Measurements from ENCODE around the gene PCSK4. TPM values are rescaled to one million over a fixed set of nuclear protein-coding genes. Genes with fewer than 3 reads are reported as not detected.

The PCSK4 gene
- total RNA-seq, 1 experiment from 2014 or later: 0.34 TPM

DNA sequence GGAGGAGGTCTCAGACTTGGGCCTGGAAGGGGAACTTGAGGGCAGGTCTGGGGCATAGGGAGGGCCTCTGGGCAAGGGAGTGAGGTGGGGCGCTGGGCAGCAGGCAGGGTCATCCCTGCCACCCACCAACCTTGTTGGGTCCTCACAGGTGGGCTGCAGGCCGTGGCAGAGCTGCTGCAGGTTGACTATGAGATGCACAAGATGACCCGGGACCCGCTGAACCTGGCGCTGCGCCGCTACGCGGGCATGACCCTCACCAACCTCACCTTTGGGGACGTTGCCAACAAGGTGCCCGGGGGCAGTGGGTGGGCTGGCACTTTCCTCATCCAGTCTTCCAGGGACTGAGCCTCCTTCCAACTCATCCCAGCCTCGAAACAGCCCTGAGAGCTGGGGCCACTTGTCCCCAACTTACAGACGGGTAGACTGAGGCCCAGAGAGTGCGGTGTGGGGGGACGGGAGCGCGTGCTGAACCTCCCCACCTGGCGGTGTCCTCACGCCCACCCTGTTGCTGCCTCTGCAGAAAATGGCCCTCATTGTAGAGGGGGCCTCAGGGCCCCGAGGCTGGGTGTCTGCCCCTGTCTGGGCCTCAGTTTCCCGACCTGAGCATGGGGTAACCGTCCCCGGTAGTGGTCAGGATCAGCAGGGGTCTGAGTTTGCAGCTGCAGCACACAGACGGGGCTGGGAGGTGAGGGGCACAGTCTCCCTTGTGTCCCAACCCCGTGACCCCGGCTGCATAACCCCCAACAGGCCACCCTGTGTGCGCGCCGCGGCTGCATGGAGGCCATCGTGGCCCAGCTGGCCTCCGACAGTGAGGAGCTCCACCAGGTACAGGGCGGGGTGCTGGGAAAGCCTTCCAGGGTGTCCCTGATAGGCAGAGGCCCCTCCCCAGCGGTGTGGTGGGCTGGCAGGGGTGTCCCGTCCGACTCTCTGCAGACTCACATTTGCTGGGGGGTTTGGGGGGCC lies 29.8 kb downstream of the PCSK4 start:
- H3K27ac ChIP-seq: no peak overlapping the region
- H3K4me3 ChIP-seq: no peak overlapping the region
- H3K27me3 ChIP-seq (replicated peaks): peaks cover 27% of the 10 kb centered on the region
- no peak for DNase-seq (ENCODE audit: low read depth in 1 of 2, low spot score in 2 of 2)
- H3K4me1 ChIP-seq (replicated peaks): peaks cover 16% of the 10 kb centered on the region
- H3K9me3 ChIP-seq (replicated peaks): no peaks in the 10 kb centered on the region
- peaks cover 8% of the 10 kb centered on the region; the same call in 1 of the 2 replicates for H3K36me3 ChIP-seq

GRCh38 chr19:1459479-1459878 lies 30.7 kb downstream of the PCSK4 start:
- Histone ChIP-seq H3K4me1 (replicated peaks) (peaks cover 18% of the 10 kb centered on the region), H3K4me3 (no peak overlapping the region), H3K9me3 (replicated peaks) (no peaks in the 10 kb centered on the region), H3K27me3 (replicated peaks) (peaks cover 35% of the 10 kb centered on the region), H3K27ac (no peak overlapping the region), H3K36me3 (peaks cover 8% of the 10 kb centered on the region; the same call in 1 of the 2 replicates)
- no peak for DNase-seq (ENCODE audit: low read depth in 1 of 2, low spot score in 2 of 2)

GRCh38 chr19:1457892-1458291 lies 32.3 kb downstream of the PCSK4 start:
- no peaks in the 10 kb centered on the region for H3K9me3 ChIP-seq (replicated peaks)
- H3K36me3 ChIP-seq: peaks cover 8% of the 10 kb centered on the region; the same call in 1 of the 2 replicates
- peaks cover 25% of the 10 kb centered on the region for H3K4me1 ChIP-seq (replicated peaks)
- no peak for DNase-seq (ENCODE audit: low read depth in 1 of 2, low spot score in 2 of 2)
- H3K27me3 ChIP-seq (replicated peaks): peaks cover 51% of the 10 kb centered on the region
- H3K27ac ChIP-seq: no peak overlapping the region
- no peak overlapping the region for H3K4me3 ChIP-seq

GRCh38 chr19:1457031-1457739 lies 33.0 kb downstream of the PCSK4 start:
- H3K9me3 ChIP-seq (replicated peaks): no peaks in the 10 kb centered on the region

DNA sequence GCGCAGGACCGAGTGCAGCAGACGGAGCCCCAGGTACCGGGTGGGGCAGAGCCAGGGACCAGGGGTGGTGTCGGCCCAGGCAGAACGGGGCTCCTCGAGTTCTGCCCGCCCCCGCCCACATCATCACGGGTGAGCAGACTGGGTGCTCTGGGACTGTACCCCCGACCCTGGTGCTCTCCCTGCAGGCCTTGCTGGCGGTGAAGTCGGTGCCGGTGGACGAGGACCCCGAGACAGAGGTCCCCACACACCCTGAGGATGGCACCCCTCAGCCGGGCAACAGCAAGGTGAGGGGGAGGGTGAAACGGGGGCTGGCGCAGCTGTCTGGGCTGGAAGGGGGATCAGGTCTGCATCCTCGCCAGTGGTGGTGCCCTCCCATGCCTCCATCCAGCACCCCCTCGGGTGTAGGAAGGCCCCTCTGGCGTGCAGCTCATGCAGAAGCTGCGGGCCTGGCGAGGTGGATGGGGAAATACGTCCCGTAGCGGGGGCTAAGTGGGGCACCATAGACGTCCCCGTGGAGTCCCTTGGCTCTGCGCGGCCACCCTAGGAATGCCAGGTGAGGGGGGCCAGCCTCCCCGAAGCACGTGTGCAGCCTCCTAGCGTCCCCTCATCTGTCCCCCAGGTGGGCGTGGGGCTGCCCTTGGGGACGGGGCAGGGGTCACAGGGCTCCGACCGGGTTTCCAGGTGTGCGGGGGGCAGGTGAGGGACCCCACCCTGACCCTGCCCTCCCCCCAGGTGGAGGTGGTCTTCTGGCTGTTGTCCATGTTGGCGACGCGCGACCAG lies 33.8 kb downstream of the PCSK4 start:
- no peak overlapping the region for H3K27ac ChIP-seq
- peaks cover 25% of the 10 kb centered on the region for H3K4me1 ChIP-seq (replicated peaks)
- H3K9me3 ChIP-seq (replicated peaks): no peaks in the 10 kb centered on the region
- H3K4me3 ChIP-seq: no peak overlapping the region
- DNase-seq (ENCODE audit: low read depth in 1 of 2, low spot score in 2 of 2): no peak
- peaks cover 67% of the 10 kb centered on the region for H3K27me3 ChIP-seq (replicated peaks)
- peaks cover 8% of the 10 kb centered on the region; the same call in 1 of the 2 replicates for H3K36me3 ChIP-seq

More at GRCh38 chr19:1457031-1457739, 33.0 kb downstream of the PCSK4 start:
- peaks cover 25% of the 10 kb centered on the region for H3K4me1 ChIP-seq (replicated peaks)
- peaks cover 8% of the 10 kb centered on the region; the same call in 1 of the 2 replicates for H3K36me3 ChIP-seq
- peaks cover 58% of the 10 kb centered on the region for H3K27me3 ChIP-seq (replicated peaks)
- DNase-seq (ENCODE audit: low read depth in 1 of 2, low spot score in 2 of 2): peak in 1 of 2 experiments; percentile 14
- no peak overlapping the region for H3K27ac ChIP-seq
- no peak overlapping the region for H3K4me3 ChIP-seq

DNA sequence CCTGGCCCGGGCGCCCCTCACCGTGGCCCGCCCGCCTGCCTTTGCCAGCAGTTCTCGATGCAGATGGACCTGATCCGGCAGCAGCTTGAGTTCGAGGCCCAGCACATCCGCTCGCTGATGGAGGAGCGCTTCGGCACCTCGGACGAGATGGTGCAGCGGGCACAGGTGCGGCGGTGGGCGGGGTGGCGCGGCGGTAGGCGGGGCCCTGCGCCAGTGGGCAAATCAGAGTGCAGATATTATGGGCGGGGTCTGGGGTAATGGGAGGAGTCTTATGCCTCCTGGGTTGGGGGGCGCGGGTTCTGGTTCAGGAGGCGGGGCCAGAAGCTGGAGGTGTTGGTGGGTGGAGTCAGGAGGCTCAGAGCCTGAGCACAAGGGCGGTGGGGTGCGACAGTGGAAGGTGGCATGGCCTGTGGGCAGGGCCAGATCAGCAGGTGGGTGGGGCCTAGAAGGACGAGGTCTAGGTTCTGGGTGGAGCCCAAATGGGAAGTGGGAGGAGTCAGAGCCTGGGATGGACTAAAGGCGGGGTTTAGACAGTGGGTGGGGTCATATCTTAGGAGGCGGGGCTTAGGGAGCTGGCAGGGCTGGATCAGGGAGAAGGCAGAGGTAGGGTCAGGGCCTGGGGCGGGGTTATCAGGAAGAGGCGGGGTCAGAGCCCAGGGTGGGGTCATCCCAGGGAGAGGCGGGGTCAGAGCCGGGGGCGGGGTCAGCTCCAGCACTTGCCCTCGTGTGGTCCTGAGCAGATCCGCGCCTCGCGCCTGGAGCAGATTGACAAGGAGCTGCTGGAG lies 34.6 kb downstream of the PCSK4 start:
- Histone ChIP-seq H3K27me3 (replicated peaks) (peaks cover 75% of the 10 kb centered on the region), H3K4me3 (no peak overlapping the region), H3K27ac (no peak overlapping the region), H3K36me3 (peaks cover 4% of the 10 kb centered on the region), H3K4me1 (replicated peaks) (peaks cover 25% of the 10 kb centered on the region), H3K9me3 (replicated peaks) (no peaks in the 10 kb centered on the region)
- DNase-seq (ENCODE audit: low read depth in 1 of 2, low spot score in 2 of 2): peak; percentile 52 to 78

- Histone ChIP-seq H3K9me3 (replicated peaks) (no peaks in the 10 kb centered on the region; the same call in 1 of the 2 replicates), H3K27me3 (replicated peaks) (peaks cover 81% of the 10 kb centered on the region), H3K4me3 (no peak overlapping the region), H3K27ac (no peak overlapping the region), H3K4me1 (replicated peaks) (peaks cover 25% of the 10 kb centered on the region), H3K36me3 (no peaks in the 10 kb centered on the region; the same call in 1 of the 2 replicates)
- no peak for DNase-seq (ENCODE audit: low read depth in 1 of 2, low spot score in 2 of 2)
These were observed 35.2 kb downstream of the PCSK4 start for GRCh38 chr19:1455002-1455335.

- H3K4me3 ChIP-seq: no peak overlapping the region
- peak; percentile 13 to 79 for DNase-seq (ENCODE audit: low read depth in 1 of 2, low spot score in 2 of 2)
- H3K27me3 ChIP-seq (replicated peaks): peaks cover 93% of the 10 kb centered on the region
- peaks cover 25% of the 10 kb centered on the region for H3K4me1 ChIP-seq (replicated peaks)
- H3K9me3 ChIP-seq (replicated peaks): no peaks in the 10 kb centered on the region; the same call in 1 of the 2 replicates
- H3K36me3 ChIP-seq: no peaks in the 10 kb centered on the region; the same call in 1 of the 2 replicates
- no peak overlapping the region for H3K27ac ChIP-seq
These were observed 36.4 kb downstream of the PCSK4 start for GRCh38 chr19:1453525-1454364.

GRCh38 chr19:1452802-1453524 lies 37.2 kb downstream of the PCSK4 start:
- no peak overlapping the region for H3K27ac ChIP-seq
- H3K4me3 ChIP-seq: no peak overlapping the region
- H3K36me3 ChIP-seq: no peaks in the 10 kb centered on the region; the same call in 1 of the 2 replicates
- H3K4me1 ChIP-seq (replicated peaks): peaks cover 25% of the 10 kb centered on the region
- peaks cover 91% of the 10 kb centered on the region for H3K27me3 ChIP-seq (replicated peaks)
- no peak for DNase-seq (ENCODE audit: low read depth in 1 of 2, low spot score in 2 of 2)
- no peaks in the 10 kb centered on the region; the same call in 1 of the 2 replicates for H3K9me3 ChIP-seq (replicated peaks)

- H3K4me3 ChIP-seq: no peak overlapping the region
- no peaks in the 10 kb centered on the region; the same call in 1 of the 2 replicates for H3K9me3 ChIP-seq (replicated peaks)
- H3K27ac ChIP-seq: no peak overlapping the region
- H3K36me3 ChIP-seq: no peaks in the 10 kb centered on the region; the same call in 1 of the 2 replicates
- peaks cover 24% of the 10 kb centered on the region for H3K4me1 ChIP-seq (replicated peaks)
- DNase-seq (ENCODE audit: low read depth in 1 of 2, low spot score in 2 of 2): no peak
- H3K27me3 ChIP-seq (replicated peaks): peaks cover 93% of the 10 kb centered on the region
These were observed 38.0 kb downstream of the PCSK4 start for GRCh38 chr19:1451916-1452801.

All from SJSA1 (cell line).